Right kidney (tissue), 1 donor: ENCODE results near the gene EIF2B2.

Experiments
- DNase-seq: peaks from one replicate; pipeline ENCODE4 v3.0.0-alpha.2; 2016

The EIF2B2 gene

DNA sequence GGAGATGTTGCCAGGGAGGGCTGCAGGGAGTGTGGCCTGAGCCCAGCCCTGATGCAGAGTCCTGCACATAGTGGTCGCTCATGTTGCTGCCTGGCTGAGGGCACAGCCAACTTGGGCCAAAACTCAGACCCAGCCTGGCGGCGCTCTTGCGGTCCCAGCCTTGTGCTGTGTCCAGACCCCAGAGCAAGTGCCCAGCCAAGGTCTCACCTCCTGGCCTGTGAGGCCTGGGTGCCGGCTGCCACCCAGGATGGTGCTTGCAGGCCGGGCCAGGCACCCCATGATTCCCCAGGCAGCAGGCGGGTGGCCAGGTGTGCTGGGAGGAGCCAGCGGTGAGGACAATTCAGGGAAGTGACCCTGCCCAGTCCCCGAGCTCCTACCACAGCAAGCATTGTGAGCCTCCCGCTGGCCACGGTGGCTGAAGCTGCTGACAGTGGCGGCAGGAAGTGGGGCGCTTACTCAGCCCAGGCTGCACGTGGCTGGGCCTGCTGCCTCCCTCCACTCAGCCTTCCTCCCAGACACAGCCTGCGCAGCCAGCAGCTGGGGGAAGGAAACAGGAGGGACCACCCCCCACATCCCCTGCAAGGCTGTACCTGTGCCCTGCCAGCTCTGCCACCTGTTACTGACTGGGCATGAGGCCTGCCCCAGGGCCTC is 29.6 kb upstream of the EIF2B2 start:
- DNase-seq, result no peak

DNA sequence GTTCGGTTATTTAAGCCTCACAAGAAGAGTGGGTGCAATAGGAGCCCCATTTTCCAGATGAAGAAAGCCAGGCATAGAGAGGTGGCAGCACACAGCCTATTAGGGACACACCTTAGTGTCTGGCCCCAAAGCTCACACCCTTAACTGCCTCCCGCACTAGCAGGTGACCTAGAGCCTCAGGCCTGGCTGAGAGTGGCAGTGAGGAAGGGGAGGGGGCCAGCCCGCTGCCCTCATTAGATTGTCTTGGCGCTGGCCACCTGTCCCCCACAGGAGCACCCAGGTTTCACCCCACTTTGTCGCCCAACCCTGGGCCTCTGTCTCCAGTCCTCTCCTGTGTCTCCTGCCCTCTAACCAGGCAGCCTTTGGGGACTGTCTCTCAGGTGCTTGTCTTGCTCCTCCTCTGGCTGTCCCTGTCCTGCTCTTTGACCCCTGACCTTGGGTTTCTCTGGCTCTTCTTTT is 28.8 kb upstream of the EIF2B2 start:
- DNase-seq, result no peak

DNA sequence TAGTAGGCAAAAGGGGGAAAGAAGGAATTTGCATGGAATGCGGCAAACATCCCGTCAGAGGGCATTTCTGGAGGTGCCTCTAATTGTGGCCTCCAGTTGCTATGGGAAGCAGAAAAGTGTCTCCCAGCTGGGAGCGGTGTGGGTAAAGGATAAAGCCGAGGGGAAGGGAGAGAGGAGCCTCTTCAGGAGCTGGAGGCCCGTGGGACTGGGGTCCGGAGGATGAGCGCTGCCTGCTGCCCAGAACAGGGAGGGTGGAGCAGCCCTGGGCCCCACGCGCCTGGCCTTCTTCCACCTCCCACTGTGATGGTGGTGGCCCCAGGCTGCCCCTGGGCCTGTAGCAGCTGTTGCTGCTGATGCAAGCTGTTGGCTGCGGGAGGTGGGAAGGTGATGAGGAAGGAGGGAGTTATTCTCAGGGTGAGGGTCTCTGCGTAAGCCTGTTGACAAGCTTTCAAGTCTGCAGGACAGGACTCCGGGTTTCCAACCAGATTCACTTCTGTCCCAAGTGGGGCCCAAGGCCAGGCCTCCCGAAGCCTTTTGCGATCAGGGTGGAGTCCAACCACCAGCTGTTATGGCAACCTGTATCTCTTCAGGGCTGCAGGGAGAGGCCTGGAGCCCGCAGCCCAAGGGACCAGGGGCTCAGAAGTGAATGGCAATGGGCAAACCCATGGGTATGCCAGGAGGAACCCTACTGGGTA is 28.2 kb upstream of the EIF2B2 start:
- no peak for DNase-seq

DNA sequence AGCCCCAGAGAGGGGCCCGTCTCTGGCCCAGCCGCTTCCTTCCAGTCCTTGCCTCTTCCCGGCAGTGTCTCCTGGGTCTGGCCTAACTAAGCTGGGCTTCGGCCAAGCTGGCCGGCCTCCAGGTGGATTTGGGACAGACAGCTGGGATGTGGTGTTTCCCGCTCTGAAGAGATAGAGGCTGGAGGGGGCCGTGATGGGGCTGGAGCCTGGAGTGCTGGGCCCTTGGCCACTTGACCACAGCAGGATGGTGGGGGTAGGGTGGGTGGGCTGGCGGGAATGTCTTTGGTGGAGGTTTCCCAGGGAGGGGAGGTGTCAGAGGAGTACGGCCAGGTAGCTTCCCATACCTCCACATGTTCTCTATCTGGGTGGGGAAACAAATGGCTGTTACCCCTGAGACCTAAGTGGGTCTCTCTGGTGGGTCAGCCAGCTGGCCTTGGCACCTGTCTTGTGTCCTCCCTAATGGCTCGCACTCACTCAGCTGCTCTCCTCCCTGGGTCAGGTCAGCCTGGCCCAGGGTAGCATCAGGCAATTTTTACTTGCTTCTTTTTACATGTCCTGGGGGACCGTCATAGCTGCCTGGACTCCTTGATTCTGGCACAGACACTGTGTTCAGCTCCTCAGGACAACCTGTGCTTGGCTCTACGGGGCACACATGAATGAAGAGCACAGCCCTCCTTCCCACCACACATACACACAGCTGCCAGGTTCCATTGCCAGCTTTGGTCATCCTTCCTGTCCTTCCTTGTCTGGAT is 27.5 kb upstream of the EIF2B2 start:
- no peak for DNase-seq

DNA sequence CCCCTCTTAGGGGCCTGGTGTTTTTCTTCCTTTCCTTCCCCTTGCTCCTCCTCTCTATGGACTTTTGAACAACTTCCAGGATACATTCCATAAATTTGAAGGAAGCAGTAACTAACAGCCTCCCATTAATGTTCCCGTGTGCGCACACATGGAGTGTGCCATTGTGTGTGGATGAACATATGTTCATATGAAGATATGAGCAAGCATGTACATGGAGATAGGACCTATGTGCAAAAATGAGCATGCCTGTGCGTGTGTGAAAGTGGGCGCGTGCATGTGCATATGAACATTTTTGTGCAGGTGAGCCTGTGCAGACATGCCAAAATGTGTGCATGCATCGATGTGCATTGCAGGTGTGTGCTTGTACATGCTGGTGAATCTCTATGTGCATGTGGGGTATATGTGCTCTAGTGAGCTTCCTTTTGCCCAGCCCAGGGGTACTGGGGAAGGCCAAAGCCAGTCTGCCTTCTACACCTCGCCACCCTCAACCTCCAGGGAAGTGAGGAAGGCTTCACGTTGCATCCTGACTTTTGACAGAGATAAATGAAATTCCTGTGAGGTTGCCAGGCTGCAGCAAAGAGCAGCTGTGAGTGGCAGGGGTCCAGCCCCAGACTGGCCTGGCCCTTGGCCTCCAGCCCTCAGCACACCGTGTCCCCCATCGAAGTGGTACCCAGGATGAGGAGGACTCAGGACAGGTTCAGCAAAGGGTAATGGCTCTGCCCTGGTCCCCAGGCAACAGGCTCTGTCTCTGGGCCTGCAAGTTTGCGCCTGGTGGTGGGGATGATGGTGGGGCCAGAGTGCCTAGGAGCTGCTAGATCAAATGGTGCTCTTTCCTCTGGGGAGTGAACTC is 26.2 kb upstream of the EIF2B2 start:
- no peak for DNase-seq

DNA sequence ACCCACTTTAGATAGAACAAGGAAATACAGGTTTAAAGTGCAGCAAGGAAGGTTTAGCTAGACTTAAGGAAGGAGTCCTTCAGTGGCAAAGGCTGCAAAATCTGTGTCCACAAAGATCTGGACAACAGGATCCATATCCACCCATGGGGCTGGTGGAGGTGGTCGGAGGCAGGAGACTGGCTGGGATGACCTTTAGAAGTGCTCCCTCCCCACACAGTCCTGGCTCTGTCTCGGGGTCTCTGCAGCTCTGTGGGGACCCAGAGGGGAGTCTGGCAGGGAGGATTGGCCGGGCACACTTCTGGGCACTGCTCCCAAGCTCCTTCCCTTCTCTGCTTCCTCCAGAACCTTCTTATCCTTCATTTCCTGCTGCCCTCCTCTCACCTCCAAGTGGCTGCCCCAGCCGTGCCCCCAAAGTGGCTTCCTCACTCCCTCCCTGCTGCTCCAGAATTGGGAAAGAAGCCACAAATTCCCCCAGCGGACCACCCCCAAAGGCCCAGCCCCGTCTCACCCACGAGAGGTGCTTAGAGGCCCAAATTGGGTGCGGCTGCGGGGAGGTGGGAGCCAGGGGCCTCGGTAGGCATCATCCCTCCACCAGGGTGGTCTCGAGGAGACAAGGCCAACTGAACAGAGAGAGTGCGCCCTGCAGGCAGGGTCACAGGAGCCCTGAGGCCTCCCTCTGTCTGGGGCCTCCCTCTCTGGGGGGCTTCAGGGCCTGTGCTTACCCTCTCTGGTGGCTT is 25.4 kb upstream of the EIF2B2 start:
- DNase-seq, result no peak

DNA sequence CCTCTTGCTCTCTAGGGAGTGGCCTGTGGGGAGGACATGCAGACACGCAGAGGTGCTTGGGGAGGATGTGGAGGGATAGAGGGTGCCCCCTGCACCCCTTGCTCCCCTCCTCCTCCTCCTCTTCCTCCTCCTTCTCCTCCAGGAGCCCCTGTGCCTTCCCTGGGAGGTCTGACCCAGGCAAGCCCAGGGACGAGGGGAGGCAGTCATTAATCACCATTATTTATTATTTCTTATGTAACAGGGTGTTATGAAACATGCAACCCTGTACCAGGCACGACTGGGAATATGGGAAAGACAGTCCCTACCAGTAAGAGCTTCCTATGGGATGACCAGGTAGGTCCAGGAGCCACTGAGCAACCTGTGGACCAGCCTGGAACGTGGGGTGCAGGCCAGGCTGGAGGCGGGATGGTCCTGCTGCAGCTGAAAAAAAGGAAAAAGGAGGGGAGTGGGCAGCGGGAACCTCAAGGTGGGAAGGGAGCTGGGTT is 24.8 kb upstream of the EIF2B2 start:
- no peak for DNase-seq

DNA sequence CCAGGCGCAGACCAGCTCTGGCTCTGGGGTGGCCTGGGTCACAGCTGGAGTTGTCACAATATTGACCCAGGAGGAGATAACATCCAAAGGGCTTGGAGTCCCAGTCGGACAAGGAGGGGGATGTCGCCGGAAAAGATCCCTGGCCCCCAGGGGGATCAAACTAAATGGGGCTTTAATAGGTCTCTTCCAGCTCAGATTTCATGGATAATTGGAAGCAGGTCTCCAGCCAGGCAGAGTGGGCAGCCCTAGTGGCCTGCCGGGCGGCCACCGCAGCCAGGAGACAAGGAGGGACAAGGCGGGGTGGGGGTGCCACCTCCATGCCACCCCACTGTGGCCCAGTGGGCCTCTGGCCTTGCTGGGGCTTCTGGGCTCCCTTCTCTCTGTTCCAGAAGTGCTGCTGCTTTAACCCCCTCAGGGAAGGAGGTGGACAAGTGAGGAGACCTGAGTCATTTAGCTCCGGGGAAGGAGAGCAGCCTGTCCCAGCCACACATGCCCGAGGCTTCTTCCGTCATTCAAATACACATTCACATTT is 24.2 kb upstream of the EIF2B2 start:
- DNase-seq, result no peak

DNA sequence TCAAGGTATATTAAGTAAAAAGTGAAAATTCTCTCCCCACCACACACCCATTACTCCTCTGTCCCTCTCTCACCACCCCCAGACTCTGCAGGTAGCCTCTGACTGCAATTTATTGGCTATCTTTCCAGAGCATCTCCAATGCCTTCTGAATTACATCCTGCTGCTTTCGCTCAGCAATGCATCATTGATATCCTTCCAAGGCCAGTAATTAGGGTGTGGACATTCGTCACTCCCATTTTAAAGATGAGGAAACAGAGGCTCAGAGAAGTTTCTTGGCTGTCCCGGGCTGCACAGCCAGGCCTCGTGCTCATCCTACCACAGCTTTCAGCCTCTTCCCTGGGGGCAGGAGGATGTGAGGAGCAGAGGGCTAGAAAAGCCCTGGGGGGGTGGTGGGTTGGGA is 23.7 kb upstream of the EIF2B2 start:
- DNase-seq, result no peak

DNA sequence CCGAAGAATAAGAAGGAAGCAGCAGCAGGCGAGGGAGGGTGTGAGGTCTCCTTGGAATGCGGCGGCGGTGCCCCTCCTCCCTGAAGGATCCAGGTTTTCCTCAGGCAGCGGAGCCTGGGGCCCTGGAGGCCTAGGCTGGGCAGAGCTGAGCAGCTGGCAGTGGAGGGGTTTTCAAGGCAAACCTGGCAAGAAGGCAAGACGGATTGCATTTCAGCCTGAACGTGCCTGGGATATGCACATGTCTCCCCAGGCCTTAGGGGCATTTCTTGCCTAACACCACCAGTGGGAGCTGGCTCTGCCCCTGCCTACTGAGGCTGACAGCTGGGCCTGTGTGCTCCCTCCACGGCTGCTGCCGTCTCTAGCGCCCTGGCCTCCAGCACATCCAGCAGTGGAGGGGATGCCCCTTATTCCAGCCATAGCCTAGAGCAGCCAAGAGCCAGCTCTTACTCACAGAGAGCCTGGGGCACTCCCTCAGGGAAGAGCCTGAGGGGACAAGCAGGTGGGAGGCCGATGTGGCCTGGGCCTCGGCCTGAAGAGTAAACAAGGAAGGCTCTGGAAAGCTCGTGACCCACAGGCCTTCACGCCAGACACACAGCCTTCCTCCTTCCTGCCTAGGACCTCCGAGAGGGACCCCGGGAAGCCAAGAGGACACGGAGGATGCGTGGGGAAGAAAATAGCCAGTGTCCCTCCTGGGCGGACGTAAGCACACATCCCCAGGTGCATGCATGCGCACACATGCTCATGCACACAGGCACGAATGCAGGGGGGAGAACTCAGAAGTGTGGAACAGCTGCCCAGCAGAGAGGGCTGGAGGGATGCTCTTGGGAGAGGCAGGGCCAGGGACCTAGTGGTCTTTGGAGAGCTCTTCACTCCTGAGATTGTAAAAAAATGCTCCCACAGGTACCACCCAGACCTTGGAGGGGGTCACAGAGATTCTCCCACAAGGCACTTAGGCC is 23.0 kb upstream of the EIF2B2 start:
- DNase-seq, result peak; percentile 51

DNA sequence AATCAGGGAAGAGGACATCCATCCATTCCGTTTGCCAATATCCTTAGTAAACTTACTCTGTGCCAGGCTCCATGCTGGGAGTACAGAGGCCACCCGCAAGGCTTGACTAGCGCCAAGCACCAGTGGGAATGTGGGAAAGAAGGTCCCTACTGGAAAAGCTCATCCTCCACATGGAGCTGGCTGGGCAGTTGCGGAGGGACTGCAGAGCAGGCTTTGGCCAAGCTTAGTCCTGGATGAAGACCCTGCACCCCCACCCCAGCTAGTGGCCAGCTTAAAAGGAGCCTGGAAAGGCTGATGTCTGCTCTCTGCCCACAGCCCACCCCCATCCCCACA is 22.4 kb upstream of the EIF2B2 start:
- no peak for DNase-seq

DNA sequence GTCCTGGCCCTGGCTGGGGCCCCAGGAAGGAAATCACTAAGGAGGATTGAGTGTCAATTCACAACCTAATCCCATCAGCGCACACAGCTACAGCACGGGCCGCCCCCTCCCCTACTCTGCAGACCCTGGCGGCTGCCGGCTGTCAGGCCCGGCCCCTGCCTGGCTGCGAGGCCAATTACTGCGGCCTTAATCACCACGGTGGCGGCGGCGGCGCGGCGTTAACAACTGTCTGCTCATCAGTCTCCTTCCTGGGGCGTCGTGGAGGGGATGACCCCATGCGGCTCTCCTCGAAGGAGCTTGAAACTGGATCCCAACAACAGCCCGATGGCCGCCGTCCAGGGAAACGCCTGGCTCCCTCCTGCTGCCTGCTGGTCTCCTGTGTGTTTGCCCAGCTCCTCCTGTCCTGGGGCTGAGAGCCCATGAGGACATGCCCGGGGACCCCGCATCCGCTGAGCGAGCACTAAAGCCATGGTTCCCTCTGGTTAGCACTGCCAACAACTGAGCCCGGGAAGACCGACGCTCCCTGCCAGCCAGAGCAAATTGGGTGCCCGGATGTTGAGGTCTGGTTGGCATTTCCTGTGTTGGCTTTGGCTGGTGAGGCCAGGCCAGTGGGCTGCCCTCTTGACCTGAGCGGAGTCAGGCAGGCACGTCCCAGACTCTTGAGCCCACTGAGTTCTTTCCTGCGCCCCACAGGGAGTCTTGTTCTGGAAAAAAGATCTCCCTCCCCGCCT is 21.8 kb upstream of the EIF2B2 start:
- peak; percentile 62 for DNase-seq

DNA sequence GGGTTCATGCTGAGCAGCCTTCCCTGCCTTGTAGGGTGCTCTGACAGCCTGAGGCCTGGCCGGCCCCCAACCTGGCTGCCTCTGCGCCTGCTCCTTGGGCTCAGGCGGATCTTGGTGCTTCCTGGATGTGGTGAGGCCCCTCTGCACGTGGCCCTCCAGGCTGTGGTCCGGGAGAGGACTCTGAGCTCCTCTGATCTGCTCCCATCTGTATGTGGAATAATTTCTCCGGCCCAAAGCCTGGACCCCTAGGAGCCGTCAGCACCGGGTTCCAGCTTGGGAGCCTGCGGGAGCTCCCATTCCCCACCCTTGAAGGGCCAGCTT is 21.3 kb upstream of the EIF2B2 start:
- DNase-seq, result no peak

DNA sequence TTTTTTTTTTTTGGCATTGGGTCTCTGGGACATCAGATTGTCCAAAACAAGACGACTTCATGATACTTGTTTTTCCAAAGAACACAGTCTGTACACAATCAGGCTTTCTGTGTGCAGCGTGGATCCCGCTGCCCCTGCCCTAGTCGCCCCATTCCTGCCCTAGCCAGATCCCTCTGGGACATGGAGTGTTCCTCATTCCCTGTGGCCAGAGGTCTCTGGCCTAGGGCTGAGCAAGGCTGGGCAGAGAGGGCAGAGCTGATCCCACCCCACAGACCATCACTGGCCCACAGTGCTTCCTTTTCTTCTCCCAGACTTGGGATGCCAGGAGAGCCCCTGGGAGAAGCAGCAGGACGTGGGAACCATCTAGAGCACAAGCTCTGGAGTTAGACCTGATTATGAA is 20.9 kb upstream of the EIF2B2 start:
- DNase-seq, result no peak

DNA sequence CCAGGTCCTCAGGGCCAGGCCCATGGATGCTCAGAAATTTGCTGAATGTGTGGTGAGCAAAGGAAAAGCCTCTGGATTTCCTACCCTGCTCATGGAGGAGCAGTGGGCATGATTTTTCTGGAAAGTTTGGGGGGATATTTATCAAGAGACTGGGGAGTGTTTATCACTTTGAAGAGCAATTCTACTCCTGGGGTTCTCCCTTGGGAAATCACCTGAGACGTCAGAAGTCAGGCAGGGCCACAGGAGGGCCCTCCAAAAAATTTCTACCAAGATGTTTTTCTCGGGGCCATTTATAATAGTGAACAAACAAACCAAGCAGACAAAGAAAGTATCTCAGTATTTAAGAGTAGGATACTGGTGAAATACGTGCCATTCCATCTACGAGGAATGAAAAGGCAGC is 20.1 kb upstream of the EIF2B2 start:
- DNase-seq, result no peak

DNA sequence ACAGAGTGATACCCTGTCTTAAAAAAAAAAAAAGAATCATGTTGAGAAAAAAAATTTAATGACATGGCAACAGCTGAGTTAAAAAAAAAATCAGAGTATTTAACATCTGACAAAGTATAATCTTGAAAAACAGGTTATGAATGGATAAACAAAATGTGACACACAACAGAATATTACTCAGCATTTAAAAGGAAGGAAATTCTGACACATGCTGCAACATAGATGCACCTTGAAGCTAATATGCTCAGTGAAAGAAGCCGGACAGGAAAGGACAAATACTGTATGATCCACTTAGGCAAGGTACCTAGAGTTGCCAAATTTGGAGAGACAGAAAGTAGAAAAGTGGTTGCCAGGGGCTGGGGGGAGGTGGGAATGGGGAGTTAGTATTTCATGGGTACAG is 19.4 kb upstream of the EIF2B2 start:
- no peak for DNase-seq

DNA sequence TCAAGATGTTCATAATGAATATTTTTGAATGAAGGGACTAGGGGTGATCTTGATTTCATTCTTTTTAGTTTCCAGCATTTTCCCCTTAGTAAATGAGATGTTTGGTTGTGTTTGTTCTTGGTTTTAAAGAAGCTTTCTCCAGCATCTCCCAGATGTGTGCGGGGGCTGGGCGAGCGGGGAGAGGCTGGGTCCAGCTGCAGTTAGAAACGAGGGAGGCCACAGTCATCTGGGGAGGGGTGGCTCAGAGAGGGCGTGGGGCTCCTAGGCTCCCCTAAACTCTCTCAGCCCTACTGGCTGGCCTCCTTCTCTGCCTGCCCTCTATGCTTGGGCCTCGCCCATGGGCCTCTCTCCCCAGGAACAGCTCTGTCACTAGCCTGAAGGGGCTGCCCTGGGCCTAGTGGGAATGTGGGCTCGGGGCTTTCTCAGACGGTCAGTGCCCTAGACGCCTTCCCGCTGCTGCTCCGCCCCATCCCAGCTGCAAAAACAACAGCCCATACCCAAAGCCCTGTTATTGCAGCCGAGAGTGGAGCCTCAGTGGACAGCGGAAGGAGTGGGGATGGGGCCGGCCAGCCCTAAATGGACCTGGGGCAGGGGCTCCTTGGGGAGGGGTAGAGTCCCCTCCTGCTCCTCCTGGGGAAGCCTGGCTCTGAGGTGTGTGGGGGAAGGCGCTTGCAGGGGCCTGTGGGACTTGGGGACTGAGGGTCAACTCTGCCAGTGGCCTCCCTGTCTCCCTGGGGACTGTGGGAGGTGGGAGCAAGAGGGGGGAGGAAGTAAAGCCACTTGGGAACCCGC is 18.3 kb upstream of the EIF2B2 start:
- no peak for DNase-seq

DNA sequence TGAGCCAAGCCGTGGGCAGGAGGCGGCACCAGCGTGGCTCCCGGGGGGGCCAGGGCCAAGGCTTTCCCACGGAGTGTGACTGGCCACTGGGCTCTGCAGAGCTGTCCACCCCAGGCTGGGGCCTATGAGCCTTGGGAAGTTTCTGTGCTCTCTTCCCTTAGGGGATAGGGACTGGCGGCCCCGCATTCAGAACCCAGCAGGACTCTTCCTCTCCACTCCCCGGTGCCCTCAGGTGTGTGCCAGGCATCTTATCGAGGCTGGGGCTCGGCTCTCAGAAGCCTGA is 17.8 kb upstream of the EIF2B2 start:
- no peak for DNase-seq

DNA sequence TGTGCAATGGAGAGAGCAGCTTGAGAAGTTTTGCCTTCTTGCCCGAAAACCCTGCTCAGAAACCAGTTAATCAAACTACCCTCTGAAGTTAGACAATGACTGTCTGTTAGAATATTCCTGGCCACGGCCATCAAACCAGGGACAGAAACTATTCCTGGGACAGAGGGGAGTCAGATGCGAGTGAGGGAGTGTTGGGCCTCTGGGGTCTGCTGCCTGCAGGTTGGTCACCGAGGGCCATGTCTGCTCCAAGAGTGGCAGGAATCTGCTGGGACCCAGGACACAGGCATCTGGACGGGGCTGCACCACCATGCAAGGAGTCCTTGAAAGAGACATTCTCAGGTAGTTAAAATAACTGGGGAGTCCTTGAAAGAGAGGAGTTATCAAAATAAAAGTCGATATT is 16.9 kb upstream of the EIF2B2 start:
- no peak for DNase-seq
